Measurements from ENCODE around the gene NCOA3.

- TF ChIP-seq CTCF (IDR thresholded peaks at IDR 0.05), result no peak
- no peak for TF ChIP-seq POLR2A (IDR thresholded peaks at IDR 0.05)
These were observed 97.4 kb downstream of the NCOA3 start for GRCh38 chr20:47598911-47599744.
